A549 (cell line): ENCODE measurements around the gene G6PC2. TPM values are rescaled to one million over a fixed set of nuclear protein-coding genes. Genes with fewer than 3 reads are reported as not detected.

ENCODE experiments used
- ATAC-seq, 2 experiments: fragments of 200-7000 bp in 1 of 2; fragments of >200 bp in 1 of 2; cut with Nextera tagmentation in 1 of 2; cut with Tn5 transposase in 1 of 2; 3 replicates each; pipeline versions ENCODE4 v1.8.0 to v1.9.1; 2018 to 2020; ENCODE audit warnings: mild to moderate bottlenecking in 1 of 2, moderate library complexity in 1 of 2
- CTCF ChIA-PET: fragments of 300-600 bp; sonication (Branson Sonifier 250); formaldehyde crosslinking; extraction: SDS; loops from one replicate; lab custom pipeline; 2021; ENCODE audit warnings: antibody characterized with exemption, inconsistent platforms; lab: Yijun Ruan, JAX
- POLR2A ChIA-PET: fragments of 350-600 bp; formaldehyde crosslinking; extraction: SDS; loops from one replicate; lab custom pipeline; 2021; ENCODE audit warnings: antibody characterized with exemption, inconsistent platforms; lab: Yijun Ruan, JAX
- DNase-seq, 2 experiments: peaks; one replicate each; pipeline versions ENCODE4 v3.0.0 to v3.0.0-alpha.2; 2011 to 2016; ENCODE audit warnings: low read depth in 1 of 2, low spot score in 1 of 2
- FAIRE-seq: peaks from 2 replicates; lab custom pipeline; 2011; peaks lifted over from hg19 to GRCh38; lab: Jason Lieb, UNC
- H3K27ac ChIP-seq, 2 experiments: fragments of >200 bp; sonication (Bioruptor Twin); formaldehyde crosslinking; 3 replicates each; pipeline ENCODE4 v1.5.1; 2016 to 2017
- H3K4me1 ChIP-seq: fragments of >200 bp; sonication (Bioruptor Twin); formaldehyde crosslinking; 3 replicates; pipeline ENCODE4 v1.6.1; 2016
- H3K4me2 ChIP-seq: fragments of >200 bp; sonication (Bioruptor Twin); formaldehyde crosslinking; 3 replicates; pipeline ENCODE4 v1.6.1; 2016
- H3K4me3 ChIP-seq: fragments of >200 bp; sonication (Bioruptor Twin); formaldehyde crosslinking; 3 replicates; pipeline ENCODE4 v1.5.1; 2016
- H3K9me3 ChIP-seq: fragments of >200 bp; sonication (Bioruptor Twin); formaldehyde crosslinking; 3 replicates; pipeline ENCODE4 v1.6.1; 2016
- BHLHE40 ChIP-seq: IDR thresholded peaks from 2 replicates; pipeline ENCODE4 v1.6.1; 2012; ENCODE audit warnings: low read depth, low read length, inconsistent platforms
- CBX8 ChIP-seq: fragments of 200-600 bp; sonication (generic); IDR thresholded peaks from 2 replicates; pipeline ENCODE4 v1.6.1; 2016
- CEBPB ChIP-seq, 2 experiments: fragments of >200 bp in 1 of 2; sonication (Bioruptor Twin) in 1 of 2; formaldehyde crosslinking in 1 of 2; IDR thresholded peaks; 2 replicates each; pipeline ENCODE4 v1.6.1; 2012 to 2016
- CHD4 ChIP-seq: fragments of 200-600 bp; sonication (generic); IDR thresholded peaks from 2 replicates; pipeline ENCODE4 v1.6.1; 2016; ENCODE audit warnings: antibody characterized with exemption, mild to moderate bottlenecking, borderline replicate concordance
- EHMT2 ChIP-seq: fragments of 200-600 bp; sonication (generic); IDR thresholded peaks from 2 replicates; pipeline ENCODE4 v1.6.1; 2016; ENCODE audit warnings: antibody characterized with exemption, low read depth, mild to moderate bottlenecking, moderate library complexity
- EP300 ChIP-seq, 2 experiments: fragments of >200 bp; sonication (Bioruptor Twin); formaldehyde crosslinking; IDR thresholded peaks; 2 replicates in 1 of 2; 3 replicates in 1 of 2; pipeline ENCODE4 v1.6.1; 2016 to 2017
- FOXS1 ChIP-seq: fragments of 250-450 bp; sonication (Bioruptor Pico); IDR thresholded peaks from 2 replicates; pipeline ENCODE4 v1.5.0; 2020; ENCODE audit warnings: mild to moderate bottlenecking, moderate library complexity
- HDAC2 ChIP-seq: fragments of 200-600 bp; sonication (generic); IDR thresholded peaks from 2 replicates; pipeline ENCODE4 v1.6.1; 2016
- HOXA7 ChIP-seq: fragments of 250-450 bp; sonication (Bioruptor Pico); IDR thresholded peaks from 2 replicates; pipeline ENCODE4 v1.5.0; 2020; ENCODE audit warnings: mild to moderate bottlenecking, moderate library complexity
- HOXB13 ChIP-seq: fragments of 250-450 bp; sonication (Bioruptor Pico); IDR thresholded peaks from 2 replicates; pipeline ENCODE4 v1.5.0; 2020; ENCODE audit warnings: low read depth, mild to moderate bottlenecking, moderate library complexity
- KDM1A ChIP-seq: fragments of 200-600 bp; sonication (generic); IDR thresholded peaks from 2 replicates; pipeline ENCODE4 v1.6.1; 2016; ENCODE audit warnings: low read depth, mild to moderate bottlenecking
- KDM5A ChIP-seq: fragments of 200-600 bp; sonication (generic); IDR thresholded peaks from 2 replicates; pipeline ENCODE4 v1.6.1; 2016; ENCODE audit warnings: antibody characterized with exemption, mild to moderate bottlenecking
- MAZ ChIP-seq: fragments of 150-350 bp; IDR thresholded peaks from 2 replicates; pipeline ENCODE4 v1.6.1; 2014; ENCODE audit warnings: antibody characterized with exemption, low read depth, low read length, borderline replicate concordance
- PHF8 ChIP-seq: fragments of 200-600 bp; sonication (generic); IDR thresholded peaks from 2 replicates; pipeline ENCODE4 v1.6.1; 2016; ENCODE audit warnings: low read depth, mild to moderate bottlenecking, antibody characterized with exemption, moderate library complexity, borderline replicate concordance
- POLR2AphosphoS2 ChIP-seq: conservative IDR thresholded peaks from 2 replicates; pipeline ENCODE4 v1.6.1; 2012; ENCODE audit warnings: low read length, improper control_type of control experiment, inconsistent platforms
- RAD21 ChIP-seq, 2 experiments: fragments of >200 bp in 1 of 2; sonication (Bioruptor Twin) in 1 of 2; formaldehyde crosslinking in 1 of 2; IDR thresholded peaks in 1 of 2; conservative IDR thresholded peaks in 1 of 2; 2 replicates in 1 of 2; 3 replicates in 1 of 2; pipeline ENCODE4 v1.6.1; 2012 to 2018; ENCODE audit warnings: inconsistent platforms in 1 of 2
- RARB ChIP-seq: fragments of 250-450 bp; sonication (Bioruptor Pico); IDR thresholded peaks from 2 replicates; pipeline ENCODE4 v1.8.0; 2021; ENCODE audit warnings: mild to moderate bottlenecking, moderate library complexity
- RCOR1 ChIP-seq: fragments of 150-350 bp; IDR thresholded peaks from 2 replicates; pipeline ENCODE4 v1.6.1; 2014; ENCODE audit warnings: antibody characterized with exemption, low read length, low read depth
- SMC3 ChIP-seq: fragments of >200 bp; sonication (Bioruptor Twin); formaldehyde crosslinking; IDR thresholded peaks from 3 replicates; pipeline ENCODE4 v1.6.1; 2018; ENCODE audit warnings: inconsistent platforms
- TFCP2L1 ChIP-seq: fragments of 250-450 bp; sonication (Bioruptor Pico); IDR thresholded peaks from 2 replicates; pipeline ENCODE4 v1.5.0; 2021; ENCODE audit warnings: mild to moderate bottlenecking
- TP53 ChIP-seq: fragments of 250-450 bp; sonication (Bioruptor Pico); IDR thresholded peaks from 2 replicates; pipeline ENCODE4 v1.5.0; 2021; ENCODE audit warnings: mild to moderate bottlenecking, moderate library complexity
- ZFP36 ChIP-seq: fragments of 450-650 bp; IDR thresholded peaks from 2 replicates; pipeline ENCODE4 v1.6.1; 2014; ENCODE audit warnings: borderline replicate concordance; ENCODE audit not compliant: partially characterized antibody
- WGBS: methylation state at CpG from one replicate; pipeline ENCODE4 v1.1.6; 2017; ENCODE audit errors: missing lambda C conversion rate; 5-methylcytosine and 5-hydroxymethylcytosine counted together
- polyA plus RNA-seq, 4 experiments: library from polyadenylated mRNA; depleted of rRNA in 3 of 4; stranded (reverse); fragments of >200 nt; fragmentation: RNase III in 1 of 4; extraction: RNeasy Plus Mini Kit Qiagen cat#74134 plus additional on column Dnase treatment in 1 of 4; gene quantifications; 2 replicates in 3 of 4; 3 replicates in 1 of 4; pipeline ENCODE4 v1.2.3, GENCODE V29; 2011 to 2017
- TF ChIP-seq, protein P1 (sequence below): fragments of >200 bp; sonication (Bioruptor Twin); formaldehyde crosslinking; IDR thresholded peaks from 3 replicates; pipeline ENCODE4 v1.5.1; 2016
- TF ChIP-seq, protein P2 (sequence below): IDR thresholded peaks from 2 replicates; pipeline ENCODE4 v1.6.1; 2012

The G6PC2 gene
- polyA plus RNA-seq, 2 of the 4 experiments (the other 2 are of a cell fraction), result not detected

DNA sequence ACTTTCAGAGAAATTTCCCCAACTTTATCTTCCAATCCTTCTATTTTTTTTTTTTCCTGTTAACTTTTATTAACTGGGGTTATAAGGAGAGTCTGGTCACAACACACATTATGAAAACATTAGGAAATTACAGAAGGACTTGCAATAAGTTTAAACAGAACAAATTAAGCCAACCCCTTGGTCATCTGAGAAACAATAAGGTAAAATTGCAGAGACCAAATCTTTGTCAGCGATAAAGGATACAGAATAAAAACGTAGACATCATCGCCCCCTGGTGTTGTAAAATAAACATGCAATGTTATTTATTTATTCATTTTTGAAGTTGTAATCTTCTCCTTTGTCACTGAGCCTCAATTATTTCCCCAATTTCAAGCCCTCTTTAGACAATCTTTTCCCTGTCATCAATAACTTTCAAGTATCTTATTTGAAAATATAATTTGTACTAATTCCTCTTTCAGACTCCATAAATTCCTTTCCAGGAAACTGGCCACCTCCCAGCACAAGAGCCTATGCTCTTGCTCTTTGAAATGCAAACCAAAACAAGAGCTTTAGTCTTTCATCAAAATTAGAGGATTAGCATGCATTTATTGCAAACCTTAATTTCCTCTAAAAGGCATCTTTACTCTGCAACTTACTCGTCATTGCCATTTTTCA, 19.5 kb downstream of the G6PC2 start:
- FAIRE-seq, result no peak
- CTCF ChIA-PET, result interaction anchor here (0.7 to 3.1 kb wide), 20 partner anchors 9 to 1540 kb away, joined by 3 to 19 read pairs (median 3); no protein-coding TSS in a partner anchor
- WGBS, result 7% methylated on average over 4 of the region's 4 CpGs

GRCh38 chr2:168926621-168927386, 25.7 kb downstream of the G6PC2 start:
- POLR2A ChIA-PET, result no interaction called here
- no peak overlapping the region for H3K4me2 ChIP-seq
- DNase-seq (no peak), FAIRE-seq (no peak), ATAC-seq (no peak)
- no peak overlapping the region for H3K4me3 ChIP-seq
- no peak overlapping the region for H3K27ac ChIP-seq
- TF ChIP-seq EHMT2, result no peak
- no peak for TF ChIP-seq ZFP36
- no peak for TF ChIP-seq PHF8
- no peak for TF ChIP-seq KDM5A
- TF ChIP-seq KDM1A, result no peak
- no peak for TF ChIP-seq POLR2AphosphoS2
- no peak for TF ChIP-seq HOXB13 (CRISPR knock-in tag)
- TF ChIP-seq EP300 (IDR thresholded peaks at IDR 0.05), result no peak
- TF ChIP-seq CEBPB (IDR thresholded peaks at IDR 0.05), result no peak
- WGBS, result 32% methylated on average over 3 of the region's 3 CpGs
- CTCF ChIA-PET, result no interaction called here
- no peaks in the 10 kb centered on the region for H3K9me3 ChIP-seq
- no peaks in the 10 kb centered on the region for H3K4me1 ChIP-seq

More for the DNA sequence above, 19.5 kb downstream of the G6PC2 start:
- Histone ChIP-seq H3K4me3 (no peak overlapping the region), H3K4me2 (no peak overlapping the region), H3K9me3 (peaks cover 8% of the 10 kb centered on the region; the same call in 1 of the 3 replicates), H3K4me1 (no peaks in the 10 kb centered on the region), H3K27ac (no peak overlapping the region)
- TF ChIP-seq, protein P1, sequence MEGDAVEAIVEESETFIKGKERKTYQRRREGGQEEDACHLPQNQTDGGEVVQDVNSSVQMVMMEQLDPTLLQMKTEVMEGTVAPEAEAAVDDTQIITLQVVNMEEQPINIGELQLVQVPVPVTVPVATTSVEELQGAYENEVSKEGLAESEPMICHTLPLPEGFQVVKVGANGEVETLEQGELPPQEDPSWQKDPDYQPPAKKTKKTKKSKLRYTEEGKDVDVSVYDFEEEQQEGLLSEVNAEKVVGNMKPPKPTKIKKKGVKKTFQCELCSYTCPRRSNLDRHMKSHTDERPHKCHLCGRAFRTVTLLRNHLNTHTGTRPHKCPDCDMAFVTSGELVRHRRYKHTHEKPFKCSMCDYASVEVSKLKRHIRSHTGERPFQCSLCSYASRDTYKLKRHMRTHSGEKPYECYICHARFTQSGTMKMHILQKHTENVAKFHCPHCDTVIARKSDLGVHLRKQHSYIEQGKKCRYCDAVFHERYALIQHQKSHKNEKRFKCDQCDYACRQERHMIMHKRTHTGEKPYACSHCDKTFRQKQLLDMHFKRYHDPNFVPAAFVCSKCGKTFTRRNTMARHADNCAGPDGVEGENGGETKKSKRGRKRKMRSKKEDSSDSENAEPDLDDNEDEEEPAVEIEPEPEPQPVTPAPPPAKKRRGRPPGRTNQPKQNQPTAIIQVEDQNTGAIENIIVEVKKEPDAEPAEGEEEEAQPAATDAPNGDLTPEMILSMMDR, result peak; percentile 70
- TF ChIP-seq HDAC2, result no peak
- TF ChIP-seq FOXS1 (CRISPR knock-in tag), result no peak
- TF ChIP-seq CHD4, result no peak
- TF ChIP-seq KDM1A, result no peak
- TF ChIP-seq MAZ, result no peak
- TF ChIP-seq SMC3, result peak; percentile 85
- TF ChIP-seq RAD21 (conservative IDR thresholded peaks at IDR 0.05 in 1 of 2, IDR thresholded peaks at IDR 0.05 in 1 of 2), result peak; percentile 79 to 82
- no peak for TF ChIP-seq EP300 (IDR thresholded peaks at IDR 0.05)
- no peak for TF ChIP-seq RARB (CRISPR knock-in tag)
- no peak for TF ChIP-seq HOXB13 (CRISPR knock-in tag)
- DNase-seq (peak; percentile 6 to 41), ATAC-seq (peak in 1 of 2 experiments; percentile 67; a peak in 3 of 6 replicates)
- POLR2A ChIA-PET, result no interaction called here

DNA sequence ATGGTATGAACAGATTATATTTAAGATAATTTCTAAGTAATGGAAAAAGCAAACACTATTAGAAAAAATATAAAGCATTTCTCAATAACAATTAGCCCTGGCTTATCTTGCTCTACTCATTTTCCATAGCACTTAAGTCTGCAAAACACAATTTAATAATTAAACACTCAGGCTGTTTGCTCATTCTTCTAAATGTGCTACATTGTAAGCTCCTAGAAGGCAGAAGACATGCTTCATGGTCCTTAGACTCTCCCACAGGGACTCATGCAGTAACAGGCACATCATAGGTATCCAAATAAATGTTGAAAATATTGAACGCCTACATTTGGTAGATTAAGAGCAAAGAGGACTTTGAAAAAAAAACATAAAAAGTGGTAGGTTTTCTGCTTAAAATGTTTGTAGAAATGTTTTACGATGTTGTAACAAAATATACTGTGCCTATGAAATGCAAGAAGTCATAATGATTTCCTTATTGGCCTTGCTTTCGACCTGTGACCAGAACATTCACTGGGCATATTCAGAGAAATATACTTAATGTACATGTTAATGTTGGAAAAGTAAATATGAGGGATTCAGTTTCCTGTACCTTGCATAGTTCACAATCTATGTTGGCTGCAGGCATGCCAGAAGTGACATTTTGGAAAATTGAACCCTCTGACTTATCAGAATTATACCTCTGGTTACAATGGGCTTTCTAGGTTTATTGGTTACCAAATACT, 27.2 kb downstream of the G6PC2 start:
- FAIRE-seq, result no peak
- no peak overlapping the region for H3K4me2 ChIP-seq
- TF ChIP-seq FOXS1 (CRISPR knock-in tag) (no peak), PHF8 (no peak), CEBPB (IDR thresholded peaks at IDR 0.05) (no peak), BHLHE40 (no peak), HOXA7 (CRISPR knock-in tag) (no peak), CBX8 (no peak), TP53 (no peak), RCOR1 (no peak), RARB (CRISPR knock-in tag) (no peak), EHMT2 (no peak), TFCP2L1 (CRISPR knock-in tag) (no peak)
- TF ChIP-seq, protein P2, sequence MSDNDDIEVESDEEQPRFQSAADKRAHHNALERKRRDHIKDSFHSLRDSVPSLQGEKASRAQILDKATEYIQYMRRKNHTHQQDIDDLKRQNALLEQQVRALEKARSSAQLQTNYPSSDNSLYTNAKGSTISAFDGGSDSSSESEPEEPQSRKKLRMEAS, result no peak
- ChIA-PET POLR2A (no interaction called here), CTCF (interaction anchor here (2.1 kb wide), 1 partner anchor 7 kb away, joined by 6 read pairs; no protein-coding TSS in a partner anchor)
- no peaks in the 10 kb centered on the region for H3K9me3 ChIP-seq
- ATAC-seq, result no peak
- H3K4me3 ChIP-seq, result no peak overlapping the region
- H3K27ac ChIP-seq, result no peak overlapping the region
- H3K4me1 ChIP-seq, result no peaks in the 10 kb centered on the region
- WGBS, result 20% methylated on average over 3 of the region's 3 CpGs
- DNase-seq, result no peak
